ENCODE results near the gene LPP. TPM values are rescaled to one million over a fixed set of nuclear protein-coding genes. Genes with fewer than 3 reads are reported as not detected.

The LPP gene, protein sequence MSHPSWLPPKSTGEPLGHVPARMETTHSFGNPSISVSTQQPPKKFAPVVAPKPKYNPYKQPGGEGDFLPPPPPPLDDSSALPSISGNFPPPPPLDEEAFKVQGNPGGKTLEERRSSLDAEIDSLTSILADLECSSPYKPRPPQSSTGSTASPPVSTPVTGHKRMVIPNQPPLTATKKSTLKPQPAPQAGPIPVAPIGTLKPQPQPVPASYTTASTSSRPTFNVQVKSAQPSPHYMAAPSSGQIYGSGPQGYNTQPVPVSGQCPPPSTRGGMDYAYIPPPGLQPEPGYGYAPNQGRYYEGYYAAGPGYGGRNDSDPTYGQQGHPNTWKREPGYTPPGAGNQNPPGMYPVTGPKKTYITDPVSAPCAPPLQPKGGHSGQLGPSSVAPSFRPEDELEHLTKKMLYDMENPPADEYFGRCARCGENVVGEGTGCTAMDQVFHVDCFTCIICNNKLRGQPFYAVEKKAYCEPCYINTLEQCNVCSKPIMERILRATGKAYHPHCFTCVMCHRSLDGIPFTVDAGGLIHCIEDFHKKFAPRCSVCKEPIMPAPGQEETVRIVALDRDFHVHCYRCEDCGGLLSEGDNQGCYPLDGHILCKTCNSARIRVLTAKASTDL
- 113 and 148 TPM in 2 replicates for total RNA-seq (2021)
- Bru-seq, nascent RNA, result percentile 90 among the genes with signal in this experiment
- percentile 88 among the genes with signal in this experiment for BruChase-seq, experiment 1, labeled RNA remaining after a 2-hour chase
- BruChase-seq, experiment 2, labeled RNA remaining after a 6-hour chase, result percentile 81 among the genes with signal in this experiment
- long read RNA-seq, partial matches to known transcripts, result 2 of 15 reads
- long read RNA-seq, other reads (novel, unspliced or antisense), result 13 of 15 reads

DNA sequence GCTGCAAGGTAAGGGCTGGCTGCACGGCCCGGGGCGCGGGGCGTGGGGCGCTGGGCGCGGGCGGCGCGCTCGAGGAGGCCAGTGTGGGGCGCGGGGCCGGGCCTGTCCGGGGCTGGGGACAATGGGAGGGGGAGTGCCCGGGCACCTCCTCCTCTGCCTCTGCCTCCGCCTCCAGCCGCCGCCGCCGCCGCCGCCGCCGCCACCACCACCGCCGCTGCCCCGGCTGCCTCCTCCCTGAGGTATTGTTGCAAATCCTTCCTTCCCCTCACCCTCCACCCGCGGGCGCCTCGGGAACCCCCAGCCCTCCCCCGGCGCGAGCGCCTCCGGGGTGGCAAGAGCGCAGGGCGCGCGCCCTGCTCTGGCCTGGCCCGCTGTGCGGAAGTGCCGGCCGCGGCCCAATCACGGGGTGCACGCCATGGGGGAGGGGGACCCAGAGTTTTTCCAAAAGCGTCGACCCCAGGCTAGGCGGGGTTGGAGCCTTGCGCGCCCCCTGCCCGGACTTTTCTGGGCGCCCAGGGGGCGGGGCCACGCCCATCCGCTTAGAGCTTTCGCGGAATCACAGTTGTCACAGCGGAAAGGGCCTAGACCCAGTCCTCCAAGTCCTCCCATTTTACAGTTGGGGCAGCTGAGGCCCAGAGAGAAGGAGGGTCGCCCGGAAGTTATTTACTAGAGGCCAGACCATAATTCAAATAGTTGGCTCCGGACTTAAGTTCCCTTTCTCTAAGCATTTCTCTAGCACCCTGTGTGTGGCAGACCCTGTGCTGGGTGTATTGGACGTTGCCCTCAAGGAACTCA is at the start of gene LPP:
TSS of gene LPP (plus strand) at position 144 of the 795 bp plus-strand sequence. CDS start 251,964 bp downstream, outside the sequence.
- POLR2A ChIA-PET (ENCODE audit: unreplicated experiment), result interaction anchor here (0.5 to 0.7 kb wide), 4 partner anchors 27 to 617 kb away, joined by 3 to 10 read pairs (median 6); no protein-coding TSS in a partner anchor
- H3K36me3 ChIP-seq (ENCODE audit: low read depth), result 0 out of 2 replicates have a peak, but pooled peaks cover 3% of the 10 kb centered on the region
- peaks cover 16% of the 10 kb centered on the region; the same call in 1 of the 2 replicates for H3F3A ChIP-seq (ENCODE audit: insufficient read depth, low read depth)
- H3K9me3 ChIP-seq (ENCODE audit: insufficient read depth, low read depth), result 0 out of 2 replicates have a peak, but pooled peaks cover 1% of the 10 kb centered on the region
- H2AFZ ChIP-seq, result peak within 1 kb of the TSS; percentile 75
- DNase-seq, result peak; percentile 63 to 95
- H3K4me1 ChIP-seq (replicated peaks; ENCODE audit: insufficient read depth), result peaks cover 49% of the 10 kb centered on the region
- peaks cover 67% of the 10 kb centered on the region for H3K79me2 ChIP-seq (ENCODE audit: low read depth)
- peak within 1 kb of the TSS; percentile 82 for H3K4me2 ChIP-seq
- no peaks in the 10 kb centered on the region for H3K9me2 ChIP-seq (ENCODE audit: insufficient read depth)
- intact Hi-C loops (cut with micrococcal nuclease; ENCODE audit: unreplicated experiment), result loop anchor here (5.0 to 10.0 kb wide), 4 partner anchors 193 to 991 kb away; no protein-coding TSS in a partner anchor
- H4K20me1 ChIP-seq (ENCODE audit: insufficient read depth), result no peaks in the 10 kb centered on the region
- CTCF ChIA-PET, result interaction anchor here (0.6 to 2.0 kb wide), 4 partner anchors 19 to 801 kb away, joined by 3 to 6 read pairs (median 3); partner anchors contain the start of gene BCL6
- TF ChIP-seq, protein P1, sequence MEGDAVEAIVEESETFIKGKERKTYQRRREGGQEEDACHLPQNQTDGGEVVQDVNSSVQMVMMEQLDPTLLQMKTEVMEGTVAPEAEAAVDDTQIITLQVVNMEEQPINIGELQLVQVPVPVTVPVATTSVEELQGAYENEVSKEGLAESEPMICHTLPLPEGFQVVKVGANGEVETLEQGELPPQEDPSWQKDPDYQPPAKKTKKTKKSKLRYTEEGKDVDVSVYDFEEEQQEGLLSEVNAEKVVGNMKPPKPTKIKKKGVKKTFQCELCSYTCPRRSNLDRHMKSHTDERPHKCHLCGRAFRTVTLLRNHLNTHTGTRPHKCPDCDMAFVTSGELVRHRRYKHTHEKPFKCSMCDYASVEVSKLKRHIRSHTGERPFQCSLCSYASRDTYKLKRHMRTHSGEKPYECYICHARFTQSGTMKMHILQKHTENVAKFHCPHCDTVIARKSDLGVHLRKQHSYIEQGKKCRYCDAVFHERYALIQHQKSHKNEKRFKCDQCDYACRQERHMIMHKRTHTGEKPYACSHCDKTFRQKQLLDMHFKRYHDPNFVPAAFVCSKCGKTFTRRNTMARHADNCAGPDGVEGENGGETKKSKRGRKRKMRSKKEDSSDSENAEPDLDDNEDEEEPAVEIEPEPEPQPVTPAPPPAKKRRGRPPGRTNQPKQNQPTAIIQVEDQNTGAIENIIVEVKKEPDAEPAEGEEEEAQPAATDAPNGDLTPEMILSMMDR (conservative IDR thresholded peaks at IDR 0.05), result no peak
- TF ChIP-seq EZH2 (IDR thresholded peaks at IDR 0.05; ENCODE audit: low read depth), result no peak
- TSS peak; percentile 48 for BruUV-seq (replicated peaks)
- no peaks in the 10 kb centered on the region for H3K27me3 ChIP-seq (ENCODE audit: insufficient read depth, low read depth)
- H3K4me3 ChIP-seq, result peak within 1 kb of the TSS; percentile 81
- peak within 1 kb of the TSS; percentile 78 for H3K27ac ChIP-seq

DNA sequence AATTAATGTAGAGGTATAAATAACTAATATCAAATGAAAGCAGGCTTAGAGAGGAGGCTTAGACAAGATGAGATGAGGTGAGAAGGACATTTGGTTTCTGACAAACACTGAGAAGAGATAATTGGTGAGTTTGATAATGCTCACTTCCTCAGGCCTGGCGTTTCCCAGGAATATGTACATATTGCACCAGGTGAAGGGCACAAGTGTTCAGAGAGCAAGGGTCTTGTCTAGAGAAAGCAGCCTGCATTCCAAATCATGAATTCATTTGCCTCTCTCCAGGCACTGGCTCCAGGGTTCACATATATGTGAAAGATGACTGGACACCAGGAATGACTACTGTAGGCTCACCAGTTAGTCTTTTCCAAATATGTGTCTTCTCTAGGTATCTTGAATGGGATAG is 48.0 kb upstream of the LPP start:
- DNase-seq, result no peak
- BruUV-seq (replicated peaks), result no TSS peak
- Histone ChIP-seq H3K4me1 (replicated peaks; ENCODE audit: insufficient read depth) (no peaks in the 10 kb centered on the region), H3K4me3 (no peak overlapping the region), H3F3A (ENCODE audit: insufficient read depth, low read depth) (no peaks in the 10 kb centered on the region), H3K9me2 (ENCODE audit: insufficient read depth) (no peaks in the 10 kb centered on the region), H4K20me1 (ENCODE audit: insufficient read depth) (no peaks in the 10 kb centered on the region), H3K4me2 (no peak overlapping the region), H3K36me3 (ENCODE audit: low read depth) (no peaks in the 10 kb centered on the region), H3K27ac (no peak overlapping the region), H2AFZ (no peak overlapping the region), H3K79me2 (ENCODE audit: low read depth) (no peaks in the 10 kb centered on the region), H3K27me3 (ENCODE audit: insufficient read depth, low read depth) (no peaks in the 10 kb centered on the region), H3K9me3 (ENCODE audit: insufficient read depth, low read depth) (no peaks in the 10 kb centered on the region; the same call in 1 of the 2 replicates)
- intact Hi-C loops (cut with micrococcal nuclease; ENCODE audit: unreplicated experiment), result no loop called here
- TF ChIP-seq, protein P1 (conservative IDR thresholded peaks at IDR 0.05), result no peak
- TF ChIP-seq EZH2 (IDR thresholded peaks at IDR 0.05; ENCODE audit: low read depth), result no peak
- CTCF ChIA-PET, result no interaction called here
- POLR2A ChIA-PET (ENCODE audit: unreplicated experiment), result interaction anchor here (0.5 kb wide), 1 partner anchor 144 kb away, joined by 3 read pairs; no protein-coding TSS in a partner anchor

Measured in PC-9 (cell line).